Measurements from ENCODE around the gene THSD7B.

THSD7B gene

DNA sequence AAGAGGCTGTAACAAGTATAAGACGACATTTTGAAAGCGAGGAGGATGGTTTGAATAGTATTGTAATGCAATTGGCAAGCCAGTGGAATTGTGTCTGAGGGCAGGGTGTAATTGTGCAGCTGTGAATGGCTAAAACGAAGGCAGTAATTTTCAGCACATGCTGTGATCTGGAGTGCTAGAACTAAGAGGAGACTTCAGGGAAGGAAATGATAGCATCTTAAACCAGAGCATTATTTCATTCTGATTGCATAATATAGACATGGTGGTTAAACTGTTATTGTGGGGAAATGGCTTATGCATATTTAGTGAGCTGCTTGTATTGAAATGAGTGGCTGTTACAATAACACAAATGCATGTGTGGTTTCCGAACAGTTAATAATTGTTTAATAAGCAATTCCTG lies 36.3 kb downstream of the THSD7B start:
- DNase-seq, result no peak

GRCh38 chr2:136809998-136810397 lies 44.7 kb downstream of the THSD7B start:
- DNase-seq, result peak; percentile 15

DNA sequence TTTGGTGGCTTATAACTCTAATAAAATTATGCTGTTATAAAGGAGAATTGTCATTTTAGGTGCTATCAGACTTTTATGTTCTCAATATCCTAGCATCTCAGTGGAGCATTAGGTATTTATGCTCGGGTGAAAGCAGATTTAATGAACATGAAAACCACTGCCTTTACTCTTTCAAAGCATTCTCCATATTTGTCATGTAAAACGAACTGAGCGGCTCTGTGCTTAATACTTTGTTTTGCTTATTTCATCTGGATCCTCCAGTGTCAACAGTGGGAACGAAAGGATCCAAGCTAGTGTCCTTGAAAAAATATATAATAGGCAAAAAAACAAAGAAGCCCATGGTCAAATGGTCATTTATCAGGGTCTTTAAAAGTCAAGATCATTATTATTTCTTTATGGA lies 53.5 kb downstream of the THSD7B start:
- DNase-seq, result no peak

GRCh38 chr2:136823291-136823690 lies 57.9 kb downstream of the THSD7B start:
- no peak for DNase-seq

GRCh38 chr2:136828162-136828561 lies 62.8 kb downstream of the THSD7B start:
- DNase-seq, result no peak

DNA sequence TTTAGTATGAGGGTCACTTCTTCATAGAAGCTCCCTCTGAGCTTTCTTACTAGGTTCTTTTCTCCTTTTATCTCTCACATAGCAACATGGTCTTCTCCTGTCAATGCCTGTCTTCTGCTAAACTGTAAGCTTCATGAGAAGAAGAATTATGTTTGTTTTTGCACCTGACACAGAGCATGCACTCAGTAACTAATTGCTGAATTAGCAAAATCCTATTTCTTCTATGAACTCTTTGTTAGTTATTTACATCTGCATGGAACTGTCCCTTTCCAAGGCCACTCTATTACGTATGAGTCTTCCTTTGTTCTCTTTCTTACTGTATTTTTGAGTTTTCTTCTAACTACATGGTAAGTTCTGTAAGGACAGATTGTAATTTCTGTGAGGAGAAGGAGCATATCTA lies 63.4 kb downstream of the THSD7B start:
- DNase-seq, result no peak

DNA sequence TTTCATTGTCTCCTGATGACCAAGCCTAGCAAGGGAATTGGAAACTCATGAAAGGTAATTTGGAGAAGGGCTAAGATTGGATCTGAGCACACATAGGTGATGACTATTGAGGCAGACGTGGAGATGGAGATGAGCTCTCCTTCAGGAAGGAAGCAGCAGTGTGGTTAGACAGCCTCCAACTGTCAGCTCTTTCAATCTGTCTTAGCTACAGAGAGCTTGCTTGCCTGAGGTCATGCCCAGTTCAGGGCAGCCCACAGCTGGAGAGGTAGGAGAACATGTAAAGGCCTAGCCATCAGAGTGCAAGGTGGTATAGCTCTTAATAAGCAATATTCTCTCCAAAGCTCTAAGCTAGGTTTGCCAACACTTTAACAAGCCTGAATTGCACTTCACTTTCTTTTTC lies 79.2 kb downstream of the THSD7B start:
- no peak for DNase-seq

DNA sequence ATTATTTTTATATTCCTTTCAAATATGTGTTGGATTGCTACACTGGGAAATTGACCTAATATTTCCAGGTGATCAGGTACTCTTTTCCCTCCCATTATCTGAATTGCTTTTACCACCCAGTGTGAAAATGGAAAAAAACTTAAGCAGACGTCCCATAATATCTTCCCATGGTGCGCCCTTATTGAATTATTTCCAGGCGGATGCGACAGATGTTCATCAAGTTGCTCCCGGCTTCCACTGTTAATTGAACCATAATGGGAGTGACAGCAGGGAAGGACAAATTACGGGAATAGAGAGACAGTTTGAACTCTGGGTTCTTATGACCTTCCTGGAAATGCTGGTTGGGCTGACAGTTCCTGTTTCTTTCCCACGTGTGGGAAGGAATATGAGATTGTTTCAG lies 93.3 kb downstream of the THSD7B start:
- DNase-seq, result no peak

- no peak for DNase-seq
These were observed 95.2 kb downstream of the THSD7B start for GRCh38 chr2:136860443-136860958.

- no peak for DNase-seq
These were observed 98.1 kb downstream of the THSD7B start for GRCh38 chr2:136863468-136863867.

DNA sequence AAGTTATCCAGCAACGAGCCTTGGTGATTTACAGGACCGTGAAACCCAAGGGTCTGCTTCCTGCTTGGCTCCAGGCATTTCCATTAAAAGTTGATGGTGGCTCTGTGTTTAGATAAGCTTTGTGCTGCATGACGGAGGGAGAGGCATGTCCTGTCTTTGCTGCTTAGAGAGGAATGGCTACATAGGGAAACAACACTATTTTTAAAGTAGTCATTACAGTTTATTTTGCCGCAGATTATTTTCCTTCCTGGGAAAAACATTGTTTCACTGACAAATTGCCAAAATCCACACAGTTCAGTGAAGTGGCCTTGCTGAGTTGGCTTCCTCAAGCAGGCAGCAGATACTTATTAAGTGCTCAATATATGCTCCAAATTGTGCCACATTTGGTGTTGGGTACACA lies 98.5 kb downstream of the THSD7B start:
- DNase-seq, result no peak

GRCh38 chr2:136871424-136871823 lies 106.1 kb downstream of the THSD7B start:
- DNase-seq, result no peak

DNA sequence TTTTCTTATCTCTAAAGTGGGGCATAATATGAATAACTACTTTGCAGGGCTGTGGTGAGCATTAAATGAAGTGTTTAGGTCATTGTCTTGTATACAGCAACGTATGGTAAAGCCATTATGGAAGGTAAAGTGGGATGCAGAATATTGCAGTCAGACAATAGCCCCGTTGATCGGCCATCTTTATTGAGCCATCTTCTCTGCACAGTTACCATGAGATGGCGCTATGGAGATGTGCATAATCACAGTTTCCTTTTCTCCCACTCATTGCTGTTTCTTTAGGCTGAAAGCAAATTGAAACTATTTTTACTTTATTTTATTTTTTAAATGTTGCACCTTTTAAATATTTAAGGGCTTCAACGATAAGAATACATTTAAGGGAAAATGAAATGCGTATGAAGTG lies 108.9 kb downstream of the THSD7B start:
- DNase-seq, result no peak

- no peak for DNase-seq
These were observed 125.8 kb downstream of the THSD7B start for GRCh38 chr2:136891100-136891499.

DNA sequence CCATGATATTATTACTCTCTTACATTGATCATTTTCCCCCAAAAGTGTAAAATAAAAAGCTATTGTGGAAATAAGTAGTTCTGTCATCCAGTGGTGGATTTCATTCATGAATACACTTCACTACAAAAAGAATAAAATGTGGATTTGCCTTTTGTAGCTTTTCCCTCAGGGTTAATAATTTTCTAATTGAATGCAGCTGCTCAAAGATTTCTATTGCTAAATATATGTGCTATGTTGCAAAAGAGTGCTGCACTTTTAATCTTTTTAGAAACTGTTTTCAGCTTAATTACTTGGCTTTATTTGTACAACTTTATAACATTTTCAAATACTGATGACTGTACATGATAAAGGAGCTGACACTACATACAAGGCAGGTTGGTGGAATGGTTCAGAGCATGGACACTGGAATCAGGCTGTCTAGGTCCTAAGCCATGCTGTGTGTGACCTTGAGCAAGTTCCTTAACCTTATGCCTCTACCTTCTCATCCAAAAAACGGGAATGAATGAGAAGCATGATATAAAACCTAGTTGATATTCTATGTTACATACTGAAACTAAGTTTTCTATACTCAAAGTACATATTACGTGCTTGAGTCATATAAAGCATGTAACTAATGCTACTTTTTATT lies 128.8 kb downstream of the THSD7B start:
- no peak for DNase-seq

DNA sequence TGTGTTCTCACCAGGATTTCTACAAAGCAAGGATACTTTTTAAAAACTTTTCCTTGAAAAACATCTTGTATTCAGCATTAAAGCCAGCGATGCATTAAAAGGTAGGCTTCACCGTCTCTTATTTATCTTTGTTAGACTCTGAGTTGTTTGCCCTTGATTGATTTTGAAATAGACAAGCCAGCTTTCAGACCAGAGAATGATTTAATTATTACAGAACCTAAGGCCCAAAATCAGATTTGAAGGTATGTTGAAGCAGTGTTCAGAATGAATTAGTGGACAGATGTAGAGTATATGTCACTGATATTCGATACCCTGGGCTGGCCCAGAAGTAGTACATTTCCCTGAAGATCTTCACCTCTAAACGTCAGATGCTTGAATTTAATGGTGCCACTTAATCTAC lies 136.4 kb downstream of the THSD7B start:
- no peak for DNase-seq

GRCh38 chr2:136905779-136906178 lies 140.4 kb downstream of the THSD7B start:
- no peak for DNase-seq

DNA sequence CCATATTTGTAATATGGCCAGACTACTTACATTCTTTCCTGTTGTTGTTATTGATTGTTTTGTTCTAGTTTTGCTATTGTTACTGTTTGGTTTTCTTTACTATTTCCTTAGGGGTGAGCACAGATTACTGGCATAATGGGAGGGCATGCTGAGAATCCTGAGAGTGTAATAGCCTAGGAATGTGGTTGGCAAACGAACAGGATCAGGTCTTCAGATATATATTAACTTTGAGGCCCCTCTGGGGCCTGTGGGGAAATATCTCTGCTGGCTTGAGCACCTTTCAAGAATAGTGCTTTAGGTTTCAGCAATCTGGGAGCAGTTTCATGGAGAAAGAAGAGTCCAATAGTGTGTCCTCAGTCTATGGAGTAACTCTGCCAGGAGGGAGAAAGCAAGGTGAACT lies 144.4 kb downstream of the THSD7B start:
- DNase-seq, result no peak

GRCh38 chr2:136916131-136916530 lies 150.8 kb downstream of the THSD7B start:
- no peak for DNase-seq

DNA sequence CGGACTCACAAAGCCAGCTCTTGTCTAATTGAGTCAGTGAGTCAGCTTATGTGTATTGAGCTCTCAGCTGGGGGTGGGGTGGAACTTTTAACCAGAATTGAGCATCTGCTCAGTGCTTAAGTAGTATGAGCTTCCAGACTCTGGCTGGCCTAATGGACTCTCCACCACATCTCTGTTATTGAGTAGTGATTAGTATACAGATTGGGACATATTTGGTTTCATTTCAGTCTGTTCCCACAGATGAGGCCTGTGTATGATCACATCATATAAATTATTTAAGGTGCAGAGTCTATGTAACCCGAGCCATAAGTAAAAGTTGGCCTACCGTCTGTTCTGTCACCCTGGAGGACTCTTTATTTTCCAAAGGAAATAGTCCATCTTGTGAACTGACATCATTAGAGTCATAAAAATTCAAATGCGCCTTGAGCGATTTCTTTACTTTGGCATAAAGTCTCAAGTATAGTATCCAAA lies 152.1 kb downstream of the THSD7B start:
- DNase-seq, result peak; percentile 14

DNA sequence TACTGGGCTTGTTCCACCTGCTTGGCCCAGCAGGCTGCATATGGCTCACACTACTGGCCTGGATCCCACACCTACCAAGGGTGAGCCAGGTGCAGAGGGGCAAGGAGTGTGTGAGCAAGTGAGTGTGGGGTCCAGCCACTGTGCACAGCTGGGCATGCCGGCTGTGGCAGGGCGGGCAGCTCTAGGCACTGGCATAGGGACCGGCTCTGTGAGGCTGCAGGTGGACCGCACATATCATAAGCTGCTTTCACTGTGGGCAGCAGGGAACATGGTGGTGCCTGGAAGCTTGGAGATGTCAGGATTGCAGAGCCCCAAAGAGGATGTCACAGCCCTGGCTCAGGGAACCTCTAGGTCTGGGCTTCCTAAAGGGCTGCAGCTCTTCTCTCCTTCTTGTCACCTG lies 154.3 kb downstream of the THSD7B start:
- DNase-seq, result no peak

DNA sequence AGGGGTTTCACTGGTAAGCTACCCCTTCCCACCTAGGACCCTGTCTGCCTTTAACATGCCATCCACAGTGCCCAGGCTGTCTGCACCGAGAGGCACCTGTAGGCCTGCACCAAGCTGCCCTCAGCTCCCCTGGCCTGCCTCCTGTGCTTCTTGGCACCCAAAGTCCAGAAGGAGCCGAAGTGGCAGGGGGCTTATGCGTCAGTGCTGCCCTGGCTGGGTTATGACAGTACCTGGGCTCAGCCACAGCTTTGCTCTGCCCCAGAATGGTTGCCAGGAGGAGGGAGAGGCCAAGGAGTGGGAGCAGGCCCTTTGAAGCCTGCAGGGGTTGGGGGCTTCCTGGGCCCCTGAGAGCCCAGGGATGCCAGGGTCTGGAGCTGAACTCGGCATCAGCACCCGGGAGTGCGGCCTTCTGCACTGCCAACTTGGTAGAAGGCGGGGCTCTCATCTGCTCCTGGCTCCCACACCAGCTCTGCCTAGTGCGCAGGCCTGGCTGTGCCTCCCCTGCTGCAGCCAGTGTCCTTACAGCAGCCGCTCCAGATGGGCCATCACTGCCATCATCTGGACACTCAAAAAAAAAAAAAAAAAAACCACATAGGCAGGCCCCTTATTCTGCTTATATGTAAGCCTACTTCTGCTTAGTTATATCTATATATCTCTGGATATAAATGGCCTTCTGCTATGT lies 155.4 kb downstream of the THSD7B start:
- no peak for DNase-seq

DNA sequence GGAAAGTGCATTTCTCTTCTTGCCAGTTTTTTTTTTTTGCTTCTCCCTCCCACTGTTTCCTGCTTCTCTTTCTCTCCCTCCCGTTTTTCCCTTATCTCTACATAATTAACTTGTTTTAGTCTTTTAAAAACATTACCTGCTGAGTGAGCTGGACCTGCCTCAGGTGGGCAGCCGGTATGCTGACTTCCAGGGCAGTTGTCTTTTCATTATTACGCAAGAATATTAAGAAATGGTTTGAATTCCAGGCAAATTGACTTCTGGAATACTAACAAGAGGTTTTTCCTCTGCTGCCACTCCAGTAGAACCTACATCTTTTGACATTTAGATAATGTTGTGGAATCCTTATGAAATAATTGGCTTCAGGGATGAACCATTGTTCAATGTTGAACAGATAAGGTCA lies 161.8 kb downstream of the THSD7B start:
- DNase-seq, result no peak

DNA sequence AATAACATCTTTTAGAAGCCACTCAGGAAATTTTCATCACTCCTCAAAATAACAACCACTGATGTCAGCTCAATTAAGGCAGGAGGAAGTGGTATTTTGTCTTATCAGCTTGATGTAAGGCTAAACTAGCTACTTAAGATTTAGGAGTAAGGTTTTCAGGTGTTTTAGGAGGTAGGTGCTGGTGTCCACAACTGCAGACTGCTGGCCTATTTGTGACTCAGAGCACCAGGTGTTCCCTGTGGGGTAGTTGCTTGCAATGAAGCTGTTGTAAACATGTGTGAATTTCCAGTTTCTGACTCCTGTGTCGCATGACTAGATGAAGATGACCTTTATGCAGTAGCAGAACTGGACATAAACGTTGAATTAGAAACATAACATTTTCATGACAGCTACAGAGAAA lies 164.2 kb downstream of the THSD7B start:
- DNase-seq, result no peak
